ENCODE data around the gene TYMS. TPM values are rescaled to one million over a fixed set of nuclear protein-coding genes. Genes with fewer than 3 reads are reported as not detected.

TYMS gene
- total RNA-seq, 1 donor from 2014 or later = 272 TPM

DNA sequence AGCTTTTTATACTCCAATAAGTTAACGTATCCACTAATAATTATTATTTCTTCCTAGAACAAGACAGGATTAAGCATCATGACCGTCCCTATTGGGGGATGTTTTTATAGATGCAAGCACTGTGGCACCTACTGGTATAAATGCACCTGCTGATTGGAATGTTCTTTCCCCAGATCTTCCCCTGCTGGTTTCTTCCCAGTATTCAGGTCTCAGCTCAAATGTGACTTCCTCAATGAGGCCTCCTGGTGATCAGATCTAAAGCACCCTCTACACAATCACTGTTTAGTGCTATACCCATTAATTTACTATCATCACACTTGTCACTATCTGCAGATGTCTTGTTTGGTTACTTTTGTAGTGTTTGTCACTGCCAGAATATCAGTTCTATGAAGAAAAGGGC lies 3.9 kb upstream of the TYMS start:
- no peaks in the 10 kb centered on the region for H3K27me3 Mint-ChIP-seq (ENCODE audit: low read depth)
- no peak for DNase-seq (ENCODE audit: low spot score)
- intact Hi-C loops (cut with micrococcal nuclease) = no loop called here
- H3K9me3 Mint-ChIP-seq = no peaks in the 10 kb centered on the region
- no peak overlapping the region for H3K4me3 Mint-ChIP-seq (ENCODE audit: low read depth)
- H3K36me3 Mint-ChIP-seq (ENCODE audit: low read depth) = peaks cover 6% of the 10 kb centered on the region
- H3K4me1 Mint-ChIP-seq (ENCODE audit: low read depth) = peaks cover 32% of the 10 kb centered on the region
- H3K27ac Mint-ChIP-seq = no peak overlapping the region

DNA sequence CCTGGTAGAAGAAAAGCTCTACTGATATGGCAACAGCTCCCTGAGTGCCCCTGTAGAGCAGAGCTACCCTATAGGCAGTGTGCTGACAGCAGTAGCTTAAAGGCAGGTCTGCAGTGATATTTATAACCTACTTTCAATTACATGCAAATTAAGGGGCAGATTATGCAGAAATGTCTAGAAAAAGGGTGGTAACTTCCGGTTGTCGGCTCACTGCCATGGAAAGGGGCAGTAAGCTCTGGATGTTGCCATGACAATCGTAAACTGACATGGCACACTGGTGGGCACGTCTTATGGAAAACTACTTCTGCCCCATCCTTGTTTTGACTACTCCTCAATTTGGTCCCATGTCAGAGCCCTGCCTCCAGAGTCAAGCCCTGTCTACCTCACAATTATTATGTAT lies 2.9 kb upstream of the TYMS start:
- Mint-ChIP-seq H3K4me1 (ENCODE audit: low read depth) (peaks cover 41% of the 10 kb centered on the region), H3K27ac (no peak overlapping the region)
- no peak for DNase-seq (ENCODE audit: low spot score)

DNA sequence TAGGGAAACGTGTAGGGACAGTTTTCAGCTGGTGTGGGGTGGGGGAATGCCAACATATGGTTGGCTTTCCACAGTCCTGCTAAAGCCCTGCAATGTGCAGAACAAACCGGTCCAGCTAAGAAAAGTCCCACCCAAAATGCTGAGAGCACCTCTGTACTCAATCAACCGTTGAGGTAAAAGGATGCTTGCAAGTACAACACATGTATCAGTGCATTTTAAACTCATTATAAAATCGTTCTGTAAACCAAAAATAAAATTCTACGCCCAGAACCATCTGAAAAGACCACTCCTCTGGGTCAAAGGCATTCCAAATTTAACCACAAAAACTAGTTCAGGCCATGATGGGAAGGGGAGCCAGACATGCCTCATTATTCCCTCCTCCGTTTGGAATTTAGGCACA lies 2.0 kb upstream of the TYMS start:
- no peak for DNase-seq (ENCODE audit: low spot score)
- H3K4me3 Mint-ChIP-seq (ENCODE audit: low read depth) = peak overlapping the region; percentile 47
- intact Hi-C loops (cut with micrococcal nuclease) = no loop called here
- H3K27me3 Mint-ChIP-seq (ENCODE audit: low read depth) = no peaks in the 10 kb centered on the region
- H3K4me1 Mint-ChIP-seq (ENCODE audit: low read depth) = peaks cover 43% of the 10 kb centered on the region
- no peak overlapping the region for H3K27ac Mint-ChIP-seq
- peaks cover 25% of the 10 kb centered on the region for H3K36me3 Mint-ChIP-seq (ENCODE audit: low read depth)
- H3K9me3 Mint-ChIP-seq = no peaks in the 10 kb centered on the region

More for the DNA sequence above, 2.9 kb upstream of the TYMS start:
- Mint-ChIP-seq H3K36me3 (ENCODE audit: low read depth) (peaks cover 17% of the 10 kb centered on the region), H3K27me3 (ENCODE audit: low read depth) (no peaks in the 10 kb centered on the region), H3K4me3 (ENCODE audit: low read depth) (peak overlapping the region; percentile 24), H3K9me3 (no peaks in the 10 kb centered on the region)
- intact Hi-C loops (cut with micrococcal nuclease) = no loop called here

- Mint-ChIP-seq H3K27ac (peak overlapping the region; percentile 94), H3K27me3 (ENCODE audit: low read depth) (no peaks in the 10 kb centered on the region), H3K4me3 (ENCODE audit: low read depth) (peak overlapping the region; percentile 94), H3K36me3 (ENCODE audit: low read depth) (peaks cover 51% of the 10 kb centered on the region), H3K4me1 (ENCODE audit: low read depth) (peaks cover 38% of the 10 kb centered on the region), H3K9me3 (peaks cover 8% of the 10 kb centered on the region)
- intact Hi-C loops (cut with micrococcal nuclease) = loop anchor here (1.0 to 2.0 kb wide), 5 partner anchors 8 to 155 kb away; partner anchors contain the start of gene YES1
- peak; percentile 75 for DNase-seq (ENCODE audit: low spot score)
Measured at GRCh38 chr18:658001-658946, 821 bp downstream of the TYMS start.

GRCh38 chr18:658947-659533 lies 1.6 kb downstream of the TYMS start:
- Mint-ChIP-seq H3K4me3 (ENCODE audit: low read depth) (peak overlapping the region; percentile 94), H3K27me3 (ENCODE audit: low read depth) (no peaks in the 10 kb centered on the region), H3K27ac (peak overlapping the region; percentile 94), H3K9me3 (peaks cover 8% of the 10 kb centered on the region), H3K36me3 (ENCODE audit: low read depth) (peaks cover 55% of the 10 kb centered on the region), H3K4me1 (ENCODE audit: low read depth) (peaks cover 36% of the 10 kb centered on the region)
- intact Hi-C loops (cut with micrococcal nuclease) = loop anchor here (1.0 to 2.0 kb wide), 5 partner anchors 9 to 154 kb away; partner anchors contain the start of gene YES1
- DNase-seq (ENCODE audit: low spot score) = no peak

DNA sequence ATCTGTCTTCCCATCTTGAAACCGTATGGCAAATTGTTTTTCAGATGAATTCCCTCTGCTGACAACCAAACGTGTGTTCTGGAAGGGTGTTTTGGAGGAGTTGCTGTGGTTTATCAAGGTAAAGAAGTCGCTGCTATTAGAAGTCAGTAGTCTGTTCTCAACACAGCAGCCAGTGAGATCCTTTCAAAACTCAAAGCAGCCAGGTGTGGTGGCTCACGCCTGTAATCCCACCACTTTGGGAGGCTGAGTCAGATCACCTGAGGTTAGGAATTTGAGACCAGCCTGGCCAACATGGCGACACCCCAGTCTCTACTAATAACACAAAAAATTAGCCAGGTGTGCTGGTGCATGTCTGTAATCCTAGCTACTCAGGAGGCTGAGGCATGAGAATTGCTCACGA lies 2.1 kb downstream of the TYMS start:
- H3K4me1 Mint-ChIP-seq (ENCODE audit: low read depth) = peaks cover 36% of the 10 kb centered on the region
- peak overlapping the region; percentile 94 for H3K27ac Mint-ChIP-seq
- H3K4me3 Mint-ChIP-seq (ENCODE audit: low read depth) = peak overlapping the region; percentile 94
- DNase-seq (ENCODE audit: low spot score) = no peak
- no peaks in the 10 kb centered on the region for H3K27me3 Mint-ChIP-seq (ENCODE audit: low read depth)
- peaks cover 56% of the 10 kb centered on the region for H3K36me3 Mint-ChIP-seq (ENCODE audit: low read depth)
- peaks cover 8% of the 10 kb centered on the region for H3K9me3 Mint-ChIP-seq
- intact Hi-C loops (cut with micrococcal nuclease) = loop anchor here (2.0 kb wide), 2 partner anchors 31 to 153 kb away; partner anchors contain the start of gene YES1

- no peak for DNase-seq (ENCODE audit: low spot score)
- intact Hi-C loops (cut with micrococcal nuclease) = no loop called here
- H3K4me3 Mint-ChIP-seq (ENCODE audit: low read depth) = no peak overlapping the region
- H3K4me1 Mint-ChIP-seq (ENCODE audit: low read depth) = peaks cover 34% of the 10 kb centered on the region
- H3K27me3 Mint-ChIP-seq (ENCODE audit: low read depth) = no peaks in the 10 kb centered on the region
- peaks cover 67% of the 10 kb centered on the region for H3K36me3 Mint-ChIP-seq (ENCODE audit: low read depth)
- H3K9me3 Mint-ChIP-seq = peaks cover 8% of the 10 kb centered on the region
- no peak overlapping the region for H3K27ac Mint-ChIP-seq
Measured at GRCh38 chr18:662197-662596, 4.7 kb downstream of the TYMS start.

GRCh38 chr18:666177-666576 lies 8.7 kb downstream of the TYMS start:
- no peak overlapping the region for H3K4me3 Mint-ChIP-seq (ENCODE audit: low read depth)

GRCh38 chr18:666628-667027 lies 9.2 kb downstream of the TYMS start:
- intact Hi-C loops (cut with micrococcal nuclease) = no loop called here
- no peak for DNase-seq (ENCODE audit: low spot score)
- H3K27ac Mint-ChIP-seq = peak overlapping the region; percentile 22
- peaks cover 21% of the 10 kb centered on the region for H3K4me1 Mint-ChIP-seq (ENCODE audit: low read depth)
- peaks cover 74% of the 10 kb centered on the region for H3K36me3 Mint-ChIP-seq (ENCODE audit: low read depth)
- no peak overlapping the region for H3K4me3 Mint-ChIP-seq (ENCODE audit: low read depth)
- H3K9me3 Mint-ChIP-seq = peaks cover 4% of the 10 kb centered on the region
- H3K27me3 Mint-ChIP-seq (ENCODE audit: low read depth) = no peaks in the 10 kb centered on the region

More at GRCh38 chr18:666177-666576, 8.7 kb downstream of the TYMS start:
- intact Hi-C loops (cut with micrococcal nuclease) = no loop called here
- H3K27ac Mint-ChIP-seq = no peak overlapping the region
- H3K27me3 Mint-ChIP-seq (ENCODE audit: low read depth) = no peaks in the 10 kb centered on the region
- no peak for DNase-seq (ENCODE audit: low spot score)
- H3K9me3 Mint-ChIP-seq = peaks cover 7% of the 10 kb centered on the region
- peaks cover 74% of the 10 kb centered on the region for H3K36me3 Mint-ChIP-seq (ENCODE audit: low read depth)
- H3K4me1 Mint-ChIP-seq (ENCODE audit: low read depth) = peaks cover 22% of the 10 kb centered on the region

- Mint-ChIP-seq H3K27me3 (ENCODE audit: low read depth) (no peaks in the 10 kb centered on the region), H3K4me1 (ENCODE audit: low read depth) (peaks cover 21% of the 10 kb centered on the region), H3K4me3 (ENCODE audit: low read depth) (no peak overlapping the region), H3K9me3 (no peaks in the 10 kb centered on the region), H3K27ac (peak overlapping the region; percentile 48), H3K36me3 (ENCODE audit: low read depth) (peaks cover 73% of the 10 kb centered on the region)
- no peak for DNase-seq (ENCODE audit: low spot score)
- intact Hi-C loops (cut with micrococcal nuclease) = no loop called here
Measured at GRCh38 chr18:668260-668659, 10.8 kb downstream of the TYMS start.

GRCh38 chr18:669077-669476 lies 11.6 kb downstream of the TYMS start:
- Mint-ChIP-seq H3K4me3 (ENCODE audit: low read depth) (no peak overlapping the region), H3K27ac (no peak overlapping the region), H3K36me3 (ENCODE audit: low read depth) (peaks cover 73% of the 10 kb centered on the region), H3K4me1 (ENCODE audit: low read depth) (peaks cover 21% of the 10 kb centered on the region), H3K27me3 (ENCODE audit: low read depth) (no peaks in the 10 kb centered on the region), H3K9me3 (no peaks in the 10 kb centered on the region)
- no peak for DNase-seq (ENCODE audit: low spot score)
- intact Hi-C loops (cut with micrococcal nuclease) = no loop called here

DNA sequence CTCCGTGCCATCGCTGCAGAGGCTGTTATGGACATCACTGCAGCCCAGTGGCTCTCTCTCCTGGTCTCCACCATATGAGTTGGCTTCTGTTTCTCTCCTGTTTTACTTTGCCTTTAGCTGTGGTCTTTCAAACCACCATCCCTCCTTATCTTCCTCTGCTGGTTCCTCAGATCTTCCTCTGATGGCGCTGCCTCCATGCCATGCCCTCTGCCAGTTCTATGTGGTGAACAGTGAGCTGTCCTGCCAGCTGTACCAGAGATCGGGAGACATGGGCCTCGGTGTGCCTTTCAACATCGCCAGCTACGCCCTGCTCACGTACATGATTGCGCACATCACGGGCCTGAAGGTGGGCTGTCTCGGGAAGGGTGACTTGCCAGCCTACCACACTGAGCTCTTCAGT lies 13.1 kb downstream of the TYMS start:
- H3K27ac Mint-ChIP-seq = peak overlapping the region; percentile 11
- H3K36me3 Mint-ChIP-seq (ENCODE audit: low read depth) = peaks cover 79% of the 10 kb centered on the region
- DNase-seq (ENCODE audit: low spot score) = no peak
- H3K9me3 Mint-ChIP-seq = no peaks in the 10 kb centered on the region
- H3K4me1 Mint-ChIP-seq (ENCODE audit: low read depth) = peaks cover 23% of the 10 kb centered on the region
- no peaks in the 10 kb centered on the region for H3K27me3 Mint-ChIP-seq (ENCODE audit: low read depth)
- intact Hi-C loops (cut with micrococcal nuclease) = no loop called here
- H3K4me3 Mint-ChIP-seq (ENCODE audit: low read depth) = no peak overlapping the region

GRCh38 chr18:671405-671804 lies 14.0 kb downstream of the TYMS start:
- H3K27me3 Mint-ChIP-seq (ENCODE audit: low read depth) = no peaks in the 10 kb centered on the region
- DNase-seq (ENCODE audit: low spot score) = no peak
- no peak overlapping the region for H3K4me3 Mint-ChIP-seq (ENCODE audit: low read depth)
- no peaks in the 10 kb centered on the region for H3K9me3 Mint-ChIP-seq
- peaks cover 19% of the 10 kb centered on the region for H3K4me1 Mint-ChIP-seq (ENCODE audit: low read depth)
- H3K27ac Mint-ChIP-seq = peak overlapping the region; percentile 39
- H3K36me3 Mint-ChIP-seq (ENCODE audit: low read depth) = peaks cover 81% of the 10 kb centered on the region
- intact Hi-C loops (cut with micrococcal nuclease) = no loop called here

All from activated T-helper 2 cell treated with anti-CD3 and anti-CD28 coated beads, Interferon-gamma antibody, Interleukin-2, Interleukin-4, amounts not matched to agents 10 μg/mL and 5 μg/mL and 100 μg/mL, durations not matched to agents 14 hours and 24 hours and 36 hours (primary cell).